SK-N-SH treated with all-trans-retinoic acid at 6 μM for 48 hours (cell line): ENCODE results near the gene TRMT1.

Experiments used
- ARNTL ChIP-seq: fragments of 450-650 bp; formaldehyde crosslinking; IDR thresholded peaks from 2 replicates; pipeline ENCODE4 v1.5.0; 2020; ENCODE audit warnings: low read depth, mild to moderate bottlenecking, moderate library complexity, borderline replicate concordance
- BACH2 ChIP-seq: fragments of 250-450 bp; sonication (Bioruptor Pico); IDR thresholded peaks from 2 replicates; pipeline ENCODE4 v1.9.0; 2021; ENCODE audit warnings: mild to moderate bottlenecking, borderline replicate concordance
- PPARA ChIP-seq: fragments of 250-450 bp; sonication (Bioruptor Pico); IDR thresholded peaks from 2 replicates; pipeline ENCODE4 v1.5.0; 2020; ENCODE audit warnings: mild to moderate bottlenecking, borderline replicate concordance
- SNAI2 ChIP-seq: fragments of 250-450 bp; sonication (Bioruptor Pico); IDR thresholded peaks from 2 replicates; pipeline ENCODE4 v1.5.0; 2020; ENCODE audit warnings: mild to moderate bottlenecking, moderate library complexity
- ZFP3 ChIP-seq: fragments of 250-450 bp; sonication (Bioruptor Pico); IDR thresholded peaks from 2 replicates; pipeline ENCODE4 v1.5.0; 2020; ENCODE audit warnings: mild to moderate bottlenecking, moderate library complexity
- ZFP30 ChIP-seq: fragments of 450-650 bp; formaldehyde crosslinking; IDR thresholded peaks from 2 replicates; pipeline ENCODE4 v1.5.0; 2022; ENCODE audit warnings: mild to moderate bottlenecking, moderate library complexity
- ZNF70 ChIP-seq: fragments of 450-650 bp; formaldehyde crosslinking; IDR thresholded peaks from 2 replicates; pipeline ENCODE4 v1.5.0; 2020; ENCODE audit warnings: mild to moderate bottlenecking, moderate library complexity
- TF ChIP-seq, protein P1 (sequence below): fragments of 250-450 bp; sonication (Bioruptor Pico); IDR thresholded peaks from 2 replicates; pipeline ENCODE4 v1.8.0; 2020; ENCODE audit warnings: mild to moderate bottlenecking, moderate library complexity, borderline replicate concordance
- TF ChIP-seq, protein P2 (sequence below): fragments of 250-450 bp; sonication (Bioruptor Pico); IDR thresholded peaks from 2 replicates; pipeline ENCODE4 v1.5.1; 2020; ENCODE audit warnings: low read depth, mild to moderate bottlenecking, moderate library complexity
- TF ChIP-seq, protein P3 (sequence below): fragments of 250-450 bp; sonication (Bioruptor Pico); IDR thresholded peaks from 2 replicates; pipeline ENCODE4 v1.8.0; 2021; ENCODE audit warnings: low read depth, mild to moderate bottlenecking, moderate library complexity, borderline replicate concordance

DNA sequence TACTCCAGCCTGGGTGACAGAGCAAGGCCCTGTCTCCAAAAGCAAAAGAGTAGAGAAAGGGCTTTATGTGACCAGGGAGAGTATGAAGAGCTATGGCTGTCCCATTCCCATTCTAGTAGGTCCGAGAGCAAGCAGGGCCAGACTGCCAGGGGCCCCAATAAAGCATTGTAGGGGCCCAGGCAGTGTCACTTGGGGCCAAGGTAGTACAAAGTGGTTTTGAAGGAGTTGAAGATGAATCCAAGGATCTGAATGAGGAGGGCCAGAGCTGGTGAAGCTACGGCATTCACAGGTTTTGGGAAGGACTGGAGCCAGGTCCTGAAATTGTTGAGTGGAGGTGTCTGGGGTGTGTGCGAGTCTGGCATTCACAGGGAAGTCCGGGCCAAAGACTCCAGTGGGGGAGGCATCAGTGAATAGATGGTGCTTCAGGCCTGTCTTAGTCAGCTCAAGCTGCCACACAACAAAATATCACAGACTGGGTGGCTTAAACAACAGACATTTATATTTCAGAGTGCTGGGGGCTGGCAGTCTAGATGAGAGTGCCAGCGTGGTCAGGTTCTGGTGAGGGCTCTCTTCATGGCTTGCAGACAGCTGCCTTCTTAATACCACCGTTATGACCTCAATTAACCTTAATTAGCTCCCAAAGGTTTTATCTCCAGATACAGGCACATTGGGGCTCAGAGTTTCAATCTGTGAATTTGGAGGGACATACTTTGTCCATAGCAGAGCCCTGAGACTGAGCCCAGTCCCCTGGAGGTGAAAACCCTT, 11.5 kb upstream of the TRMT1 start:
- TF ChIP-seq SNAI2 (CRISPR knock-in tag) (no peak), ZNF70 (no peak), ARNTL (CRISPR knock-in tag) (no peak), ZFP30 (CRISPR knock-in tag) (no peak), BACH2 (CRISPR knock-in tag) (no peak), PPARA (CRISPR knock-in tag) (no peak), ZFP3 (CRISPR knock-in tag) (no peak)
- TF ChIP-seq, protein P1, sequence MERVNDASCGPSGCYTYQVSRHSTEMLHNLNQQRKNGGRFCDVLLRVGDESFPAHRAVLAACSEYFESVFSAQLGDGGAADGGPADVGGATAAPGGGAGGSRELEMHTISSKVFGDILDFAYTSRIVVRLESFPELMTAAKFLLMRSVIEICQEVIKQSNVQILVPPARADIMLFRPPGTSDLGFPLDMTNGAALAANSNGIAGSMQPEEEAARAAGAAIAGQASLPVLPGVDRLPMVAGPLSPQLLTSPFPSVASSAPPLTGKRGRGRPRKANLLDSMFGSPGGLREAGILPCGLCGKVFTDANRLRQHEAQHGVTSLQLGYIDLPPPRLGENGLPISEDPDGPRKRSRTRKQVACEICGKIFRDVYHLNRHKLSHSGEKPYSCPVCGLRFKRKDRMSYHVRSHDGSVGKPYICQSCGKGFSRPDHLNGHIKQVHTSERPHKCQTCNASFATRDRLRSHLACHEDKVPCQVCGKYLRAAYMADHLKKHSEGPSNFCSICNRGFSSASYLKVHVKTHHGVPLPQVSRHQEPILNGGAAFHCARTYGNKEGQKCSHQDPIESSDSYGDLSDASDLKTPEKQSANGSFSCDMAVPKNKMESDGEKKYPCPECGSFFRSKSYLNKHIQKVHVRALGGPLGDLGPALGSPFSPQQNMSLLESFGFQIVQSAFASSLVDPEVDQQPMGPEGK (CRISPR knock-in tag), result no peak
- TF ChIP-seq, protein P2, sequence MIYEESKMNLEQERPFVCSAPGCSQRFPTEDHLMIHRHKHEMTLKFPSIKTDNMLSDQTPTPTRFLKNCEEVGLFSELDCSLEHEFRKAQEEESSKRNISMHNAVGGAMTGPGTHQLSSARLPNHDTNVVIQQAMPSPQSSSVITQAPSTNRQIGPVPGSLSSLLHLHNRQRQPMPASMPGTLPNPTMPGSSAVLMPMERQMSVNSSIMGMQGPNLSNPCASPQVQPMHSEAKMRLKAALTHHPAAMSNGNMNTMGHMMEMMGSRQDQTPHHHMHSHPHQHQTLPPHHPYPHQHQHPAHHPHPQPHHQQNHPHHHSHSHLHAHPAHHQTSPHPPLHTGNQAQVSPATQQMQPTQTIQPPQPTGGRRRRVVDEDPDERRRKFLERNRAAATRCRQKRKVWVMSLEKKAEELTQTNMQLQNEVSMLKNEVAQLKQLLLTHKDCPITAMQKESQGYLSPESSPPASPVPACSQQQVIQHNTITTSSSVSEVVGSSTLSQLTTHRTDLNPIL (CRISPR knock-in tag), result no peak
- TF ChIP-seq, protein P3, sequence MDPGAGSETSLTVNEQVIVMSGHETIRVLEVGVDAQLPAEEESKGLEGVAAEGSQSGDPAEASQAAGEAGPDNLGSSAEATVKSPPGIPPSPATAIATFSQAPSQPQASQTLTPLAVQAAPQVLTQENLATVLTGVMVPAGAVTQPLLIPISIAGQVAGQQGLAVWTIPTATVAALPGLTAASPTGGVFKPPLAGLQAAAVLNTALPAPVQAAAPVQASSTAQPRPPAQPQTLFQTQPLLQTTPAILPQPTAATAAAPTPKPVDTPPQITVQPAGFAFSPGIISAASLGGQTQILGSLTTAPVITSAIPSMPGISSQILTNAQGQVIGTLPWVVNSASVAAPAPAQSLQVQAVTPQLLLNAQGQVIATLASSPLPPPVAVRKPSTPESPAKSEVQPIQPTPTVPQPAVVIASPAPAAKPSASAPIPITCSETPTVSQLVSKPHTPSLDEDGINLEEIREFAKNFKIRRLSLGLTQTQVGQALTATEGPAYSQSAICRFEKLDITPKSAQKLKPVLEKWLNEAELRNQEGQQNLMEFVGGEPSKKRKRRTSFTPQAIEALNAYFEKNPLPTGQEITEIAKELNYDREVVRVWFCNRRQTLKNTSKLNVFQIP (CRISPR knock-in tag), result no peak
